ENCODE data around the gene WFDC12. TPM values are rescaled to one million over a fixed set of nuclear protein-coding genes. Genes with fewer than 3 reads are reported as not detected.

Gene WFDC12
- total RNA-seq, 2 donors from 2014 or later, result 0.92 TPM; not detected in 1

- DNase-seq (no peak), ATAC-seq (no peak)
- intact Hi-C loops (cut with DNase I, micrococcal nuclease), result loop anchor here (10.0 kb wide), 1 partner anchor 52 kb away; no protein-coding TSS in a partner anchor
Observed at GRCh38 chr20:45096781-45097180, 27.5 kb downstream of the WFDC12 start.

GRCh38 chr20:45095805-45096238 is 28.4 kb downstream of the WFDC12 start:
- ATAC-seq (peak; percentile 65), DNase-seq (peak; percentile 34 to 54)
- intact Hi-C loops (cut with DNase I, micrococcal nuclease), result loop anchor here (10.0 kb wide), 1 partner anchor 51 kb away; no protein-coding TSS in a partner anchor

GRCh38 chr20:45094864-45095574 is 29.2 kb downstream of the WFDC12 start:
- intact Hi-C loops (cut with DNase I, micrococcal nuclease), result loop anchor here (10.0 kb wide), 1 partner anchor 50 kb away; no protein-coding TSS in a partner anchor
- no peak for ATAC-seq

GRCh38 chr20:45094201-45094600 is 30.1 kb downstream of the WFDC12 start:
- intact Hi-C loops (cut with DNase I, micrococcal nuclease), result loop anchor here (10.0 kb wide), 1 partner anchor 49 kb away; no protein-coding TSS in a partner anchor
- ATAC-seq (no peak), DNase-seq (no peak)

More at GRCh38 chr20:45094864-45095574, 29.2 kb downstream of the WFDC12 start:
- DNase-seq, result no peak

- intact Hi-C loops (cut with DNase I, micrococcal nuclease), result loop anchor here (10.0 kb wide), 1 partner anchor 48 kb away; no protein-coding TSS in a partner anchor
- ATAC-seq, result no peak
- DNase-seq, result no peak
Observed at GRCh38 chr20:45092898-45093297, 31.4 kb downstream of the WFDC12 start.

- intact Hi-C loops (cut with DNase I, micrococcal nuclease), result loop anchor here (10.0 kb wide), 1 partner anchor 47 kb away; no protein-coding TSS in a partner anchor
- no peak for ATAC-seq
- DNase-seq, result no peak
Observed at GRCh38 chr20:45091366-45091765, 32.9 kb downstream of the WFDC12 start.

- intact Hi-C loops (cut with DNase I, micrococcal nuclease), result loop anchor here (10.0 kb wide), 1 partner anchor 46 kb away; no protein-coding TSS in a partner anchor
- ATAC-seq (no peak), DNase-seq (no peak)
Observed at GRCh38 chr20:45090481-45090880, 33.8 kb downstream of the WFDC12 start.

GRCh38 chr20:45088247-45088646 is 36.0 kb downstream of the WFDC12 start:
- ATAC-seq (no peak), DNase-seq (no peak)
- intact Hi-C loops (cut with DNase I, micrococcal nuclease), result no loop called here

GRCh38 chr20:45087814-45088213 is 36.5 kb downstream of the WFDC12 start:
- ATAC-seq (no peak), DNase-seq (no peak)
- intact Hi-C loops (cut with DNase I, micrococcal nuclease), result no loop called here

- ATAC-seq (no peak), DNase-seq (no peak)
- intact Hi-C loops (cut with DNase I, micrococcal nuclease), result no loop called here
Observed at GRCh38 chr20:45087097-45087790, 37.0 kb downstream of the WFDC12 start.

- intact Hi-C loops (cut with DNase I, micrococcal nuclease), result no loop called here
- DNase-seq (no peak), ATAC-seq (no peak)
Observed at GRCh38 chr20:45085867-45086266, 38.4 kb downstream of the WFDC12 start.

GRCh38 chr20:45085289-45085688 is 39.0 kb downstream of the WFDC12 start:
- intact Hi-C loops (cut with DNase I, micrococcal nuclease), result no loop called here
- DNase-seq, result no peak
- ATAC-seq, result no peak

GRCh38 chr20:45083127-45083526 is 41.1 kb downstream of the WFDC12 start:
- ATAC-seq (peak; percentile 72), DNase-seq (no peak)
- intact Hi-C loops (cut with DNase I, micrococcal nuclease), result no loop called here

- DNase-seq, result no peak
- no peak for ATAC-seq
- intact Hi-C loops (cut with DNase I, micrococcal nuclease), result no loop called here
Observed at GRCh38 chr20:45082468-45082867, 41.8 kb downstream of the WFDC12 start.

- intact Hi-C loops (cut with DNase I, micrococcal nuclease), result no loop called here
- ATAC-seq, result no peak
- DNase-seq, result no peak
Observed at GRCh38 chr20:45080867-45081624, 43.2 kb downstream of the WFDC12 start.

- no peak for ATAC-seq
- DNase-seq, result no peak
- intact Hi-C loops (cut with DNase I, micrococcal nuclease), result no loop called here
Observed at GRCh38 chr20:45077559-45077958, 46.7 kb downstream of the WFDC12 start.
